C4-2B (cell line): Measurements from ENCODE around the gene CLDN4.

ENCODE experiments used
- ZFX ChIP-seq: fragments of 450-650 bp; IDR thresholded peaks from 2 replicates; pipeline ENCODE4 v1.6.1; 2017
- TF ChIP-seq, protein P1 (sequence below): fragments of 450-650 bp; conservative IDR thresholded peaks from 2 replicates; pipeline ENCODE4 v1.5.1; 2017; ENCODE audit warnings: mild to moderate bottlenecking

DNA sequence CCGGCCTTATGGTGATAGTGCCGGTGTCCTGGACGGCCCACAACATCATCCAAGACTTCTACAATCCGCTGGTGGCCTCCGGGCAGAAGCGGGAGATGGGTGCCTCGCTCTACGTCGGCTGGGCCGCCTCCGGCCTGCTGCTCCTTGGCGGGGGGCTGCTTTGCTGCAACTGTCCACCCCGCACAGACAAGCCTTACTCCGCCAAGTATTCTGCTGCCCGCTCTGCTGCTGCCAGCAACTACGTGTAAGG lies 713 bp downstream of the CLDN4 start:
- TF ChIP-seq, protein P1, sequence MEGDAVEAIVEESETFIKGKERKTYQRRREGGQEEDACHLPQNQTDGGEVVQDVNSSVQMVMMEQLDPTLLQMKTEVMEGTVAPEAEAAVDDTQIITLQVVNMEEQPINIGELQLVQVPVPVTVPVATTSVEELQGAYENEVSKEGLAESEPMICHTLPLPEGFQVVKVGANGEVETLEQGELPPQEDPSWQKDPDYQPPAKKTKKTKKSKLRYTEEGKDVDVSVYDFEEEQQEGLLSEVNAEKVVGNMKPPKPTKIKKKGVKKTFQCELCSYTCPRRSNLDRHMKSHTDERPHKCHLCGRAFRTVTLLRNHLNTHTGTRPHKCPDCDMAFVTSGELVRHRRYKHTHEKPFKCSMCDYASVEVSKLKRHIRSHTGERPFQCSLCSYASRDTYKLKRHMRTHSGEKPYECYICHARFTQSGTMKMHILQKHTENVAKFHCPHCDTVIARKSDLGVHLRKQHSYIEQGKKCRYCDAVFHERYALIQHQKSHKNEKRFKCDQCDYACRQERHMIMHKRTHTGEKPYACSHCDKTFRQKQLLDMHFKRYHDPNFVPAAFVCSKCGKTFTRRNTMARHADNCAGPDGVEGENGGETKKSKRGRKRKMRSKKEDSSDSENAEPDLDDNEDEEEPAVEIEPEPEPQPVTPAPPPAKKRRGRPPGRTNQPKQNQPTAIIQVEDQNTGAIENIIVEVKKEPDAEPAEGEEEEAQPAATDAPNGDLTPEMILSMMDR = no peak
- TF ChIP-seq ZFX = 0 out of 2 replicates have a peak, but pooled peaks have one; percentile 39
